ENCODE measurements around the gene NXF1. TPM values are rescaled to one million over a fixed set of nuclear protein-coding genes. Genes with fewer than 3 reads are reported as not detected.

The NXF1 gene
- polyA plus RNA-seq, 1 of the 3 experiments (the other 2 are of a cell fraction): 59.7 TPM

GRCh38 chr11:62831520-62832335, 26.5 kb upstream of the NXF1 start, which contains the start of gene STX5:
STX5 (minus strand) TSS chr11:62832051; CDS start chr11:62831243, 808 bp downstream.
- H3K36me3 ChIP-seq (replicated peaks in 1 of 2; ENCODE audit: control insufficient read depth in 1 of 2, insufficient read depth in 2 of 2, low read length in 1 of 2): peaks cover 38 to 42% of the 10 kb centered on the region in 2 experiments
- TF ChIP-seq GABPA (IDR thresholded peaks at IDR 0.05; ENCODE audit: low read depth) (peak; percentile 88), REST (IDR thresholded peaks at IDR 0.05; ENCODE audit: low read depth, low read length) (no peak), USF2 (IDR thresholded peaks at IDR 0.05; ENCODE audit: borderline replicate concordance, low read depth, low read length) (no peak), IRF3 (IDR thresholded peaks at IDR 0.05; ENCODE audit: low read depth, low read length) (peak; percentile 76), MEF2A (IDR thresholded peaks at IDR 0.05; ENCODE audit: borderline replicate concordance, low read depth) (no peak), USF1 (IDR thresholded peaks at IDR 0.05; ENCODE audit: borderline replicate concordance, low read depth) (0 out of 2 replicates have a peak, but pooled peaks have one; percentile 33), RCOR1 (IDR thresholded peaks at IDR 0.05; ENCODE audit: low read length) (no peak), JUND (IDR thresholded peaks at IDR 0.05) (0 out of 2 replicates have a peak, but pooled peaks have one; percentile 2), TCF12 (IDR thresholded peaks at IDR 0.05) (no peak), EZH2phosphoT487 (IDR thresholded peaks at IDR 0.05; ENCODE audit: borderline replicate concordance, low read depth) (no peak), EP300 (IDR thresholded peaks at IDR 0.05; ENCODE audit: borderline replicate concordance in 1 of 2, low read depth in 1 of 2, low read length in 1 of 2) (no peak), PBX3 (IDR thresholded peaks at IDR 0.05) (peak; percentile 99), SMC3 (IDR thresholded peaks at IDR 0.05; ENCODE audit: low read depth, low read length) (no peak), RFX5 (IDR thresholded peaks at IDR 0.05; ENCODE audit: low read length) (peak; percentile 79), YY1 (IDR thresholded peaks at IDR 0.05; ENCODE audit: low read depth) (no peak; the same call in 1 of the 2 replicates), CHD2 (IDR thresholded peaks at IDR 0.05; ENCODE audit: low read length, partially characterized antibody) (peak; percentile 95), FOXJ3 (CRISPR knock-in tag; IDR thresholded peaks at IDR 0.05) (no peak), MAX (IDR thresholded peaks at IDR 0.05; ENCODE audit: low read depth) (peak; percentile 28; the same call in 1 of the 2 replicates), TAF1 (IDR thresholded peaks at IDR 0.05; ENCODE audit: borderline replicate concordance, low read depth, low read length) (peak; percentile 39), ZBTB33 (IDR thresholded peaks at IDR 0.05; ENCODE audit: borderline replicate concordance, low read depth) (peak; percentile 51; the same call in 1 of the 2 replicates), RXRA (IDR thresholded peaks at IDR 0.05; ENCODE audit: borderline replicate concordance, low read depth) (no peak)

More at GRCh38 chr11:62831520-62832335, 26.5 kb upstream of the NXF1 start, which contains the start of gene STX5:
- H3K9ac ChIP-seq: peak within 1 kb of the TSS; percentile 98
- peaks cover 0 to 20% of the 10 kb centered on the region in 2 experiments; a peak in 3 of 4 replicates for H3K4me1 ChIP-seq (ENCODE audit: control insufficient read depth in 1 of 2, insufficient read depth in 2 of 2, low read depth in 1 of 2, low read length in 1 of 2)
- under 1% methylated on average over 43 of the region's 65 CpGs for WGBS (ENCODE audit: low lambda C conversion rate)
- peak within 1 kb of the TSS; percentile 89 to 93 for H3K27ac ChIP-seq (ENCODE audit: low read depth in 2 of 2, low read length in 1 of 2)
- ChIA-PET POLR2A (interaction anchor here (0.6 to 2.2 kb wide), 15 partner anchors 9 to 331 kb away, joined by 3 to 32 read pairs (median 4); partner anchors contain the start of genes C11orf98, CSKMT, HNRNPUL2 and MTA2), CTCF (interaction anchor here (0.6 to 2.4 kb wide), 4 partner anchors 45 to 1933 kb away, joined by 3 to 15 read pairs (median 4); partner anchors contain the start of gene SLC3A2)
- no peaks in the 10 kb centered on the region for H3K27me3 ChIP-seq (ENCODE audit: insufficient read depth)
- peak; percentile 96 for DNase-seq
- H3K4me2 ChIP-seq: peak within 1 kb of the TSS; percentile 93
- no peaks in the 10 kb centered on the region for H3K9me2 ChIP-seq
- peaks cover under 1% of the 10 kb centered on the region for H3F3A ChIP-seq (replicated peaks; ENCODE audit: insufficient read depth)
- peaks cover 70% of the 10 kb centered on the region for H3K79me2 ChIP-seq (ENCODE audit: insufficient read depth)
- H3K4me3 ChIP-seq (ENCODE audit: low read depth in 2 of 2, low read length in 1 of 2): peak within 1 kb of the TSS; percentile 76 to 99
- no peak within 1 kb of the TSS; the same call in 1 of the 2 replicates for H2AFZ ChIP-seq (ENCODE audit: low read depth)
- peaks cover 32% of the 10 kb centered on the region for H4K20me1 ChIP-seq (ENCODE audit: insufficient read depth)
- H3K9me3 ChIP-seq: no peaks in the 10 kb centered on the region

All from SK-N-SH (cell line).